ENCODE results near the gene SSX2IP. TPM values are rescaled to one million over a fixed set of nuclear protein-coding genes. Genes with fewer than 3 reads are reported as not detected.

SSX2IP gene
- total RNA-seq, 1 donor from 2014 or later = 5.4 TPM

DNA sequence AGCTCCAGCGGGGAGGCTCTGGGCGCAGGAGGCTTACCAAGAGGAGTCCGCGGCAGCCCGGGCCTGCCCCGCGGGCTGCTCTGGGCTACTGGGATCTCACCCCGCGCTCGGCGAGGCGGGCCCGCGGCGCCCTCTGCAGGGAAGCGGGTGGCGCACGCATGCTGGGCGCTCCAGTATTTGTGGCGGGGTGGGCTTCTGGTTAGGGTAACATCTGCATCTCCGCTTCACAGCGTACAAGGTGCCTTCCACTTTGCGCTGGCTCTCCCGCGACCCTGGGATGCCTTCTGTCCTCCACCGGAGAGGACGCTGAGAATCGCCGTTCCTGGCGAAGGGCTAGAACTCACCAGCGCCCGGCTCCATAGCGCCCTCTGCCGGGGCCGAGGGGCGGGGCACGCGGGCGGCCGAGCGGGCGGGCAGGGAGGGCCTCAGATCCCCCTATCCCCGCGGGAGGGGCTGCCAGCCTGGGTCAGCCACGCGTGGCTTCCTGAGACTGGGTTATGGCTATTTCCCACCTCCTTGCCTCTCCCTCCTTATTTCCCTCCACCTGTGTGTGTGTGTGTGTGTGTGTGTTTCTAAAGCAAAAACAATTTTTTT, 69.4 kb downstream of the SSX2IP start:
- no peaks in the 10 kb centered on the region for H3K9me3 Mint-ChIP-seq
- H3K27ac Mint-ChIP-seq = peak overlapping the region; percentile 82
- POLR2A ChIA-PET = interaction anchor here (0.7 to 2.4 kb wide), 4 partner anchors 47 to 476 kb away, joined by 3 to 16 read pairs (median 10); partner anchors contain the start of genes CTBS, GNG5, PRKACB and SPATA1
- peak; percentile 93 for ATAC-seq (ENCODE audit: low read depth)
- no peaks in the 10 kb centered on the region for H3K36me3 Mint-ChIP-seq (ENCODE audit: low read depth)
- H3K4me3 Mint-ChIP-seq = peak overlapping the region; percentile 95
- H3K27me3 Mint-ChIP-seq = peaks cover 8% of the 10 kb centered on the region
- CTCF ChIA-PET = interaction anchor here (0.8 to 2.7 kb wide), 15 partner anchors 10 to 479 kb away, joined by 3 to 25 read pairs (median 4); partner anchors contain the start of genes CTBS and PRKACB
- DNase-seq = peak; percentile 91
- H3K4me1 Mint-ChIP-seq = peaks cover 2% of the 10 kb centered on the region
- TF ChIP-seq, protein P1, sequence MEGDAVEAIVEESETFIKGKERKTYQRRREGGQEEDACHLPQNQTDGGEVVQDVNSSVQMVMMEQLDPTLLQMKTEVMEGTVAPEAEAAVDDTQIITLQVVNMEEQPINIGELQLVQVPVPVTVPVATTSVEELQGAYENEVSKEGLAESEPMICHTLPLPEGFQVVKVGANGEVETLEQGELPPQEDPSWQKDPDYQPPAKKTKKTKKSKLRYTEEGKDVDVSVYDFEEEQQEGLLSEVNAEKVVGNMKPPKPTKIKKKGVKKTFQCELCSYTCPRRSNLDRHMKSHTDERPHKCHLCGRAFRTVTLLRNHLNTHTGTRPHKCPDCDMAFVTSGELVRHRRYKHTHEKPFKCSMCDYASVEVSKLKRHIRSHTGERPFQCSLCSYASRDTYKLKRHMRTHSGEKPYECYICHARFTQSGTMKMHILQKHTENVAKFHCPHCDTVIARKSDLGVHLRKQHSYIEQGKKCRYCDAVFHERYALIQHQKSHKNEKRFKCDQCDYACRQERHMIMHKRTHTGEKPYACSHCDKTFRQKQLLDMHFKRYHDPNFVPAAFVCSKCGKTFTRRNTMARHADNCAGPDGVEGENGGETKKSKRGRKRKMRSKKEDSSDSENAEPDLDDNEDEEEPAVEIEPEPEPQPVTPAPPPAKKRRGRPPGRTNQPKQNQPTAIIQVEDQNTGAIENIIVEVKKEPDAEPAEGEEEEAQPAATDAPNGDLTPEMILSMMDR (IDR thresholded peaks at IDR 0.05) = peak; percentile 99
- intact Hi-C loops (cut with micrococcal nuclease) = loop anchor here (1.0 to 5.0 kb wide), 13 partner anchors 22 to 690 kb away; partner anchors contain the start of genes CTBS, GNG5, RPF1 and SPATA1

DNA sequence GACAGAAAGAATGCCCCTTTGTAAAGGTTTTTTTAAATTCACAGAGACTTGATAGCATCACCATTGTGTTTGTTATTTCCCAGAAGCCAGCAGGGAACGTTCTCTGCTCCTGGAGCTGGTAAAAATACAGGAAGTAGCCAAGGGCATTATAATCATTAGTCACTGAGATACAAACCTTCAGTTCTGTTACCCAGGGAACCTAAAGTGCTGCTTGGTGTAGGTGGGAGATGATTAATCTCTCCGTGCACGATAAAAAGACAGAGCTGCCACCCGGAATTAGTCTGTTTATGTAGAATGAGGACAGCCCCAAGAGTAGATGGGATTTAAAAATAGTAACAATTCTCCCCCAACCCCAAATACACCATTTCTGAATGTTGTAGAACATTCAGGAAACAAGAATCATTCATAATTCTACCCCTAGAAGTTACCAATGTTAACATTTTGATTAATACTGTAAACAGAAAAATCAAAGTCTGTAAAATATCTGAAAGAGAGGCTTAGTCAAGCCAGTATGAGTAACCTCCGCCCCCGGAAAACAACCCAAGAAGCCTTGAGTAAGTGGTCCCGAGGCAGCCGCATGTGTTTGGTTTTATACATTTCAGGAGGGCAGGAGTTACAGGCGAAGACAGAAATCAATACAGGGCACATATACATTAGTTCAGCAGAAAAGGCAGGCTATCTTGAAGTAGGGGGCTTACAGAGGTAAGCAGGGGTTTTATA, 70.7 kb downstream of the SSX2IP start:
- ChIA-PET CTCF (interaction anchor here (0.7 to 2.7 kb wide), 12 partner anchors 9 to 475 kb away, joined by 3 to 25 read pairs (median 4); partner anchors contain the start of genes CTBS and PRKACB), POLR2A (interaction anchor here (1.2 to 2.4 kb wide), 4 partner anchors 45 to 475 kb away, joined by 5 to 16 read pairs (median 10); partner anchors contain the start of genes CTBS, GNG5, PRKACB and SPATA1)
- H3K27me3 Mint-ChIP-seq = peaks cover 6% of the 10 kb centered on the region
- no peaks in the 10 kb centered on the region for H3K9me3 Mint-ChIP-seq
- peaks cover 2% of the 10 kb centered on the region for H3K4me1 Mint-ChIP-seq
- no peaks in the 10 kb centered on the region for H3K36me3 Mint-ChIP-seq (ENCODE audit: low read depth)
- intact Hi-C loops (cut with micrococcal nuclease) = loop anchor here (1.0 to 5.0 kb wide), 11 partner anchors 20 to 688 kb away; partner anchors contain the start of genes CTBS, GNG5, RPF1 and SPATA1
- TF ChIP-seq, protein P1 (IDR thresholded peaks at IDR 0.05) = no peak
- H3K4me3 Mint-ChIP-seq = peak overlapping the region; percentile 45
- no peak for ATAC-seq (ENCODE audit: low read depth)
- H3K27ac Mint-ChIP-seq = no peak overlapping the region
- no peak for DNase-seq

DNA sequence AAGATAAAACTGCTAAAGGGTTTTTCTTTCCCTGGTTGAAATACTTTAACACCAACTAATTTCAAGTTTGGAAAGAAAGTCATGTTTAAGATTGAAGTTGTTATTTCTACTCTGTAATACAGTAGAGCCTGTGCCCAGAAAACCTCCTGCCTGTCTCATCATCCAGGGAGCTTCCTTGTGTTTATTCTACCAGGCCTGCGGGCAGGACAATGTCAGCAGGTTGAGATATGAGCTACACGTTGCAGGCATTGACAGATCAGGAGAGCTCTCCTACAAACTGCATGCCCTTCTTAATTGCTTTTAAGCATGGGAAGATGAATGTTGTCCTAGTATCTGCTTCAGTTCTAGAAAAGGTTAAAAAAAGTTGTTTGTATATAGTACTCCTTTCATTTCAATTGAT, 72.9 kb downstream of the SSX2IP start:
- no peak for DNase-seq
- no peaks in the 10 kb centered on the region for H3K9me3 Mint-ChIP-seq
- ChIA-PET CTCF (interaction anchor here (0.8 kb wide), 1 partner anchor 175 kb away, joined by 3 read pairs; no protein-coding TSS in a partner anchor), POLR2A (no interaction called here)
- H3K27ac Mint-ChIP-seq = no peak overlapping the region
- no peak for ATAC-seq (ENCODE audit: low read depth)
- TF ChIP-seq, protein P1 (IDR thresholded peaks at IDR 0.05) = no peak
- no peak overlapping the region for H3K4me3 Mint-ChIP-seq
- peaks cover 2% of the 10 kb centered on the region for H3K4me1 Mint-ChIP-seq
- intact Hi-C loops (cut with micrococcal nuclease) = no loop called here
- peaks cover 6% of the 10 kb centered on the region for H3K27me3 Mint-ChIP-seq
- no peaks in the 10 kb centered on the region for H3K36me3 Mint-ChIP-seq (ENCODE audit: low read depth)

DNA sequence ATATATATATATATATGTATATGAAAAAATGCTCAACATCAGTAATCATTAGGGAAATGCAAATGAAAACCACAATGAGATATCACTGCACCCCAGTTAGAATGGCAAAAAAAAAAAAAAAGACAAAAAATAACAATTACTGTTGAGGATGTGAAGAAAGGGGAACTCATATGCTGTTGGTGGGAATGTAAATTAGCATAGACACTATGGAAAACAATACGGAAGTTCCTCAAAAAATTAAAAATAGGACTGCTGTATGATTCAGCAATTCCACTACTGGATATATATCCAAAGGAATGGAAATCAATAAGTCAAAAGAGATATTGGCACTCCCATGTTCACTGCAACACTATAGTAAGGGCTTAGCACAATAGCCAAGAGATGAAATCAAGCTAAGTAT, 74.5 kb downstream of the SSX2IP start:
- H3K4me3 Mint-ChIP-seq = no peak overlapping the region
- H3K4me1 Mint-ChIP-seq = peaks cover 2% of the 10 kb centered on the region
- H3K27me3 Mint-ChIP-seq = peaks cover 6% of the 10 kb centered on the region
- intact Hi-C loops (cut with micrococcal nuclease) = no loop called here
- DNase-seq (no peak), ATAC-seq (ENCODE audit: low read depth) (no peak)
- CTCF ChIA-PET = no interaction called here
- H3K9me3 Mint-ChIP-seq = no peaks in the 10 kb centered on the region
- H3K27ac Mint-ChIP-seq = no peak overlapping the region
- H3K36me3 Mint-ChIP-seq (ENCODE audit: low read depth) = no peaks in the 10 kb centered on the region
- POLR2A ChIA-PET = no interaction called here
- TF ChIP-seq, protein P1 (IDR thresholded peaks at IDR 0.05) = no peak

DNA sequence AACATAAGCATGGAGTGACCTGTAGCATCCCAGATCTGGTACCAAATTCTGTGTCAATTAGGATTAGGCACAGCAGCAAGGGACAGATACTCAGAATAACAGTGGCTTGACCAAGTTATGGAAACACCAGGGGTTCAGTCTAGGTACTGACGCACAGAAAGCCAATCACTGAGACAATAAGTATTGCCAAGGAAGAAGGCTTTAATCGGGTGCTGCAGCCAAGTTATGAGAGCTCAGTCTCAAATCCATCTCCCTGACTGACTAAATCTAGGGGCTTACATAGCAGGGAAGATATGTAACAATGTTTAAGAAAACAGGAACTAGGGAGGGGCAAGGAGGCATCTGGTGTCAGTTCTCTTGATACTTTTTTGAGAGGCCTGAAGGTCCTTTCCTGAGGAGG, 76.4 kb downstream of the SSX2IP start:
- ATAC-seq (ENCODE audit: low read depth) (no peak), DNase-seq (no peak)
- TF ChIP-seq, protein P1 (IDR thresholded peaks at IDR 0.05) = no peak
- H3K9me3 Mint-ChIP-seq = no peaks in the 10 kb centered on the region
- H3K27me3 Mint-ChIP-seq = no peaks in the 10 kb centered on the region
- intact Hi-C loops (cut with micrococcal nuclease) = no loop called here
- POLR2A ChIA-PET = no interaction called here
- no peak overlapping the region for H3K4me3 Mint-ChIP-seq
- CTCF ChIA-PET = no interaction called here
- H3K4me1 Mint-ChIP-seq = no peaks in the 10 kb centered on the region
- H3K36me3 Mint-ChIP-seq (ENCODE audit: low read depth) = no peaks in the 10 kb centered on the region
- H3K27ac Mint-ChIP-seq = no peak overlapping the region

Data from activated B cell treated with CpG ODN at 0.5 μM for 24 hours (primary cell).